Psoas muscle (tissue), 8 donors: ENCODE measurements around the gene PGAM5. TPM values are rescaled to one million over a fixed set of nuclear protein-coding genes. Genes with fewer than 3 reads are reported as not detected.

Experiments used
- ATAC-seq, 4 donors: fragments of 200-7000 bp; cut with Tn5 transposase; one replicate each; pipeline ENCODE4 v1.9.1; 2020; ENCODE audit warnings: moderate library complexity in 3 of 4, mild to moderate bottlenecking in 2 of 4
- DNase-seq, 2 donors: peaks; one replicate each; pipeline ENCODE4 v3.0.0-alpha.2; 2020
- H3K27ac ChIP-seq: fragments of 200-600 bp; one replicate; pipeline ENCODE4 v1.8.0; 2022
- H3K27me3 ChIP-seq, 3 donors: fragments of 200-600 bp in 1 of 3; one replicate each; pipeline versions ENCODE4 v1.6.1 to v1.8.0; 2013 to 2022; ENCODE audit warnings: low read length in 2 of 3, mild to moderate bottlenecking in 2 of 3, moderate library complexity in 1 of 3; ENCODE audit not compliant: insufficient read depth in 3 of 3
- H3K36me3 ChIP-seq, 2 donors: fragments of 200-600 bp in 1 of 2; one replicate each; pipeline versions ENCODE4 v1.6.1 to v1.8.0; 2013 to 2022; ENCODE audit warnings: low read depth in 1 of 2, mild to moderate bottlenecking in 1 of 2, moderate library complexity in 1 of 2; ENCODE audit not compliant: insufficient read depth in 1 of 2
- H3K4me1 ChIP-seq: fragments of 200-600 bp; one replicate; pipeline ENCODE4 v1.8.0; 2022
- H3K4me3 ChIP-seq: fragments of 200-600 bp; one replicate; pipeline ENCODE4 v1.8.0; 2022; ENCODE audit warnings: mild to moderate bottlenecking
- H3K9me3 ChIP-seq: fragments of 200-600 bp; one replicate; pipeline ENCODE4 v1.8.0; 2022
- WGBS, 3 donors: extraction: QIAGEN DNeasy Blood & Tissue Kit; methylation state at CpG; one replicate each; pipeline versions ENCODE4 v1.1.6 to v1.1.7; 2013; 5-methylcytosine and 5-hydroxymethylcytosine counted together
- intact Hi-C, 2 donors: fragments of 100-400 bp; cut with DNase I; formaldehyde crosslinking; loops; one replicate each; pipeline versions ENCODE4 v1.11.0 to v1.14.2; 2022
- polyA plus RNA-seq, 3 donors: library from polyadenylated mRNA; stranded (reverse); fragments of 200-250 nt; gene quantifications; one replicate each; pipeline ENCODE4 v1.2.3, GENCODE V29; 2013
- total RNA-seq, 4 donors: library from RNA; stranded (reverse); fragmentation: NEBNext Ultra II Directional in 2 of 4; extraction: Animal tissue kit (Norgen Biotek cat#: 25700) in 2 of 4; gene quantifications; one replicate each; pipeline versions ENCODE4 v1.2.1 to v1.2.4, GENCODE V29; 2021 to 2023
- TF ChIP-seq, protein P1 (sequence below): fragments of 200-600 bp; IDR thresholded peaks from one replicate; pipeline ENCODE4 v1.8.0; 2022; ENCODE audit warnings: antibody characterized with exemption
- donor health status: healthy with polysubstance abuse.
- donor health status: DM: no; HTN: no; CAD: no; lungs with moderate emphysema.
- donor health status: Bipolar disorder and iron deficiency.
- donor health status: healthy.
- donor health status: DM: yes; HTN: yes; CAD: no.
- donor health status: DM: no; HTN: no; CAD: no.
- donor health status: DM: no; HTN: no; CAD: no.
- donor health status: DM: yes; HTN: yes; CAD: no.

PGAM5 gene
- total and polyA plus RNA-seq, 7 donors: 25.3 to 62.0 (median 47.2) TPM

- no peak for DNase-seq
- 84 to 94% (median 86%) methylated on average over 12 of the region's 12 CpGs for WGBS, 3 donors
- Histone ChIP-seq H3K27ac (no peak overlapping the region), H3K4me3 (no peak overlapping the region), H3K27me3 (no peaks in the 10 kb centered on the region), H3K36me3 (peaks cover 0 to 46% of the 10 kb centered on the region in 2 donors), H3K9me3 (no peaks in the 10 kb centered on the region), H3K4me1 (no peaks in the 10 kb centered on the region)
- TF ChIP-seq, protein P1, sequence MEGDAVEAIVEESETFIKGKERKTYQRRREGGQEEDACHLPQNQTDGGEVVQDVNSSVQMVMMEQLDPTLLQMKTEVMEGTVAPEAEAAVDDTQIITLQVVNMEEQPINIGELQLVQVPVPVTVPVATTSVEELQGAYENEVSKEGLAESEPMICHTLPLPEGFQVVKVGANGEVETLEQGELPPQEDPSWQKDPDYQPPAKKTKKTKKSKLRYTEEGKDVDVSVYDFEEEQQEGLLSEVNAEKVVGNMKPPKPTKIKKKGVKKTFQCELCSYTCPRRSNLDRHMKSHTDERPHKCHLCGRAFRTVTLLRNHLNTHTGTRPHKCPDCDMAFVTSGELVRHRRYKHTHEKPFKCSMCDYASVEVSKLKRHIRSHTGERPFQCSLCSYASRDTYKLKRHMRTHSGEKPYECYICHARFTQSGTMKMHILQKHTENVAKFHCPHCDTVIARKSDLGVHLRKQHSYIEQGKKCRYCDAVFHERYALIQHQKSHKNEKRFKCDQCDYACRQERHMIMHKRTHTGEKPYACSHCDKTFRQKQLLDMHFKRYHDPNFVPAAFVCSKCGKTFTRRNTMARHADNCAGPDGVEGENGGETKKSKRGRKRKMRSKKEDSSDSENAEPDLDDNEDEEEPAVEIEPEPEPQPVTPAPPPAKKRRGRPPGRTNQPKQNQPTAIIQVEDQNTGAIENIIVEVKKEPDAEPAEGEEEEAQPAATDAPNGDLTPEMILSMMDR: no peak
- intact Hi-C loops: no loop called here
- peak in 3 of 4 donors; percentile 19 to 39 (median 33) for ATAC-seq
Measured at GRCh38 chr12:132695431-132695830, 15.2 kb upstream of the PGAM5 start.

DNA sequence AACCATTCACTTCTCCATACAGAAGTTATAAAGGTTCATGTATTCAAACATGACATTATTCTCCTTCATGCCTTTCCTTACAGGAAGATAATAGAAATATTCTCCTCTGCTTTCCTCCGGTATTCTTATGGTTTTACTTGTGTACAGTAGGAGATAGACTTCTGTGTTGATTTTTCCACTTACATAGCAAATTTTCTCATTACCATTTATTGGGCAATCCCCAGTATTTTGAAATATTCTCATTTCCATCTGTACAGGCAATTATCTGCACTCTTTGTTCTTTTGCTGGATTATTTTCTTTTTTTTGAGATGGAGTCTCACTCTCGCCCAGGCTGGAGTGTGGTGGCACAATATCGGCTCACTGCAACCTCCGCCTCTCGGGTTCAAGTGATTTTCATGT is 12.3 kb upstream of the PGAM5 start:
- H3K27ac ChIP-seq: no peak overlapping the region
- ATAC-seq (no peak), DNase-seq (no peak)
- no peak overlapping the region for H3K4me3 ChIP-seq
- 79 to 92% (median 89%) methylated on average over 5 of the region's 5 CpGs for WGBS, 3 donors
- peaks cover 0 to 56% of the 10 kb centered on the region in 2 donors for H3K36me3 ChIP-seq
- TF ChIP-seq, protein P1: no peak
- H3K27me3 ChIP-seq: no peaks in the 10 kb centered on the region
- H3K9me3 ChIP-seq: no peaks in the 10 kb centered on the region
- H3K4me1 ChIP-seq: no peaks in the 10 kb centered on the region
- intact Hi-C loops: no loop called here

DNA sequence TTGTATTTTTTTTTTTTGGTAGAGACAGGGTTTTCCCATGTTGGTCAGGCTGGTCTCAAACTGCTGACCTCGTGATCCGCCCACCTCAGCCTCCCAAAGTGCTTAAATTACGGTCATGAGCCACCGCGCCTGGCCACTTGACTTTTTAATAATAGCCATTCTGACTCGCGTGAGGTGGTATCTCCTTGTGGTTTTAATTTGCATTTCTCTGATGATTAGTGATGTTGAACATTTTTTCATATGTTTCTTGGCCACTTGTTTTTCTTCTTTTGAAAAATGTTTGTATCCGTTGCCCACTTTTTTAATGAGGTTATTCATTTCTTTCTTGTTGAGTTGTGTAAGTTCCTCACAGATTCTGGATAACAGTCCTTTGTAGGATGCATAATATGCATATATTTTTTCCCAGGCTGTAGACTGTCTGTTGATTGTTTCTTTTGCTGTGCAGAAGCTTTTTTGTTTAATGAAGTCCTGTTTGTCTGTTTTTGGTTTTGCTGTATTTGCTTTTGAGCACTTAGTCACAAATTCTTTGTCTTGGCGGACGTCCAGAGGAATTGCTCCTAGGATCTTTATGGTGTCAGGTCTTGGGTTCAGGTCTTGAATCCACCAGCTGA is 10.3 kb upstream of the PGAM5 start:
- Histone ChIP-seq H3K36me3 (peaks cover 0 to 72% of the 10 kb centered on the region in 2 donors), H3K4me3 (no peak overlapping the region), H3K27me3 (no peaks in the 10 kb centered on the region), H3K4me1 (no peaks in the 10 kb centered on the region), H3K27ac (no peak overlapping the region), H3K9me3 (no peaks in the 10 kb centered on the region)
- intact Hi-C loops: no loop called here
- TF ChIP-seq, protein P1: no peak
- DNase-seq (no peak), ATAC-seq (no peak)
- 92 to 97% (median 95%) methylated on average over 10 of the region's 10 CpGs for WGBS, 3 donors

- no peaks in the 10 kb centered on the region for H3K9me3 ChIP-seq
- 65 to 78% (median 69%) methylated on average over 4 of the region's 4 CpGs for WGBS, 3 donors
- no peak overlapping the region for H3K27ac ChIP-seq
- TF ChIP-seq, protein P1: no peak
- DNase-seq: no peak
- no peaks in the 10 kb centered on the region for H3K4me1 ChIP-seq
- no peak overlapping the region for H3K4me3 ChIP-seq
- ATAC-seq: peak in 1 of 4 donors; percentile 28
- intact Hi-C loops: no loop called here
- no peaks in the 10 kb centered on the region for H3K27me3 ChIP-seq
- peaks cover 0 to 54% of the 10 kb centered on the region in 2 donors for H3K36me3 ChIP-seq
Measured at GRCh38 chr12:132702640-132703039, 8.0 kb upstream of the PGAM5 start.

GRCh38 chr12:132703641-132704040 is 7.0 kb upstream of the PGAM5 start:
- WGBS, 3 donors: 94 to 96% (median 95%) methylated on average over 9 of the region's 9 CpGs

More at GRCh38 chr12:132703641-132704040, 7.0 kb upstream of the PGAM5 start:
- Histone ChIP-seq H3K9me3 (no peaks in the 10 kb centered on the region), H3K27me3 (no peaks in the 10 kb centered on the region), H3K27ac (no peak overlapping the region), H3K4me3 (no peak overlapping the region), H3K4me1 (no peaks in the 10 kb centered on the region), H3K36me3 (peaks cover 0 to 44% of the 10 kb centered on the region in 2 donors)
- DNase-seq (no peak), ATAC-seq (no peak)
- intact Hi-C loops: no loop called here
- TF ChIP-seq, protein P1: no peak
